ENCODE measurements around the gene CPEB3.
"Not testable (repeated sequence)": the region's sequence is repeated elsewhere in the genome, so short reads cannot be mapped to it uniquely, and the experiment has no call there.

The CPEB3 gene

DNA sequence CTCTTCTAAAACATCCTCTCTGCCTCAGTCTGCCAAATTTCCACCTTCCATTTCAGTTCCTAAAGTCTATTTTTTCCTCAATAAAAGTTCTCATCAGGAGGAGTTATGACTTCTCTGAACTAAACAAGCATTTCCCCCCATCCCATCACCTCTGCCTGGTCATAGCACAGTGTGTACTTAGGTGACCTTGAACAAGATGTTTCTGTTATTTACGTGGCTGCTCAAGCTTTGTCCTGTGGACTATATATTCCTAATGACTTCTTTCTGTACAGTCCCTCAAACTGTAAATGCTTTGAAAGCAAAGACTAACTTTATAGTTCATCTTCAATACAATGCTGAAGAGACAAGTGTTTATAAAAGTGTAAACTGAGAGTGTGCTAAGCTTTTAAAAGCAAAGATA, 166.9 kb downstream of the CPEB3 start:
- peak overlapping the region; percentile 90; the same call in 1 of the 2 replicates for H3K27ac ChIP-seq
- TF ChIP-seq ZFX (IDR thresholded peaks at IDR 0.05) = no peak
- TF ChIP-seq, protein P1, sequence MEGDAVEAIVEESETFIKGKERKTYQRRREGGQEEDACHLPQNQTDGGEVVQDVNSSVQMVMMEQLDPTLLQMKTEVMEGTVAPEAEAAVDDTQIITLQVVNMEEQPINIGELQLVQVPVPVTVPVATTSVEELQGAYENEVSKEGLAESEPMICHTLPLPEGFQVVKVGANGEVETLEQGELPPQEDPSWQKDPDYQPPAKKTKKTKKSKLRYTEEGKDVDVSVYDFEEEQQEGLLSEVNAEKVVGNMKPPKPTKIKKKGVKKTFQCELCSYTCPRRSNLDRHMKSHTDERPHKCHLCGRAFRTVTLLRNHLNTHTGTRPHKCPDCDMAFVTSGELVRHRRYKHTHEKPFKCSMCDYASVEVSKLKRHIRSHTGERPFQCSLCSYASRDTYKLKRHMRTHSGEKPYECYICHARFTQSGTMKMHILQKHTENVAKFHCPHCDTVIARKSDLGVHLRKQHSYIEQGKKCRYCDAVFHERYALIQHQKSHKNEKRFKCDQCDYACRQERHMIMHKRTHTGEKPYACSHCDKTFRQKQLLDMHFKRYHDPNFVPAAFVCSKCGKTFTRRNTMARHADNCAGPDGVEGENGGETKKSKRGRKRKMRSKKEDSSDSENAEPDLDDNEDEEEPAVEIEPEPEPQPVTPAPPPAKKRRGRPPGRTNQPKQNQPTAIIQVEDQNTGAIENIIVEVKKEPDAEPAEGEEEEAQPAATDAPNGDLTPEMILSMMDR (conservative IDR thresholded peaks at IDR 0.05) = no peak

GRCh38 chr10:92122941-92123450, 167.9 kb downstream of the CPEB3 start:
- peak overlapping the region; percentile 90; the same call in 1 of the 2 replicates for H3K27ac ChIP-seq
- no peak for TF ChIP-seq ZFX (IDR thresholded peaks at IDR 0.05)
- TF ChIP-seq, protein P1 (conservative IDR thresholded peaks at IDR 0.05) = no peak

- TF ChIP-seq, protein P1 (conservative IDR thresholded peaks at IDR 0.05) = no peak
- TF ChIP-seq ZFX (IDR thresholded peaks at IDR 0.05) = no peak
- peak overlapping the region; percentile 90; the same call in 1 of the 2 replicates for H3K27ac ChIP-seq
Measured at GRCh38 chr10:92121686-92122492, 169.0 kb downstream of the CPEB3 start.

- no peak overlapping the region for H3K27ac ChIP-seq
- TF ChIP-seq ZFX (IDR thresholded peaks at IDR 0.05) = no peak
- TF ChIP-seq, protein P1 (conservative IDR thresholded peaks at IDR 0.05) = no peak
Measured at GRCh38 chr10:92119340-92119739, 171.5 kb downstream of the CPEB3 start.

DNA sequence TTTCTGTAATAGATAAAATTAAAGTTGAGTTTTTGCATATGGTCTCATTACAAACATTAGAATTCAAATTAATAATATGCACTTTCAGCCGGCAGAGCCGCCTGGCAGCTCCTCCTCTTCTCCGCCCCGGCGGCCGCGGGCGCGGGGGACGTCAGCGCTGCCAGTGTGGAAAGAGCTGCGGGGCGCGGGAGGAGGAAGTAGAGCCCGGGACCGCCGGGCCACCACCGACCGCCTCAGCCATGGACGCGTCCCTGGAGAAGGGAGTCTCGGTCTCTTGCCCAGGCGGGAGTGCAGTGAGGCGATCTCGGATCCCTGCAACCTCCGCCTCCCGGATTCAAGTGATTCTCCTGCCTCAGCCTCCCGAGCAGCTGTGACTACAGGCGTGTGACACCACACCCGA, 176.0 kb downstream of the CPEB3 start:
- not testable (repeated sequence) for H3K27ac ChIP-seq

DNA sequence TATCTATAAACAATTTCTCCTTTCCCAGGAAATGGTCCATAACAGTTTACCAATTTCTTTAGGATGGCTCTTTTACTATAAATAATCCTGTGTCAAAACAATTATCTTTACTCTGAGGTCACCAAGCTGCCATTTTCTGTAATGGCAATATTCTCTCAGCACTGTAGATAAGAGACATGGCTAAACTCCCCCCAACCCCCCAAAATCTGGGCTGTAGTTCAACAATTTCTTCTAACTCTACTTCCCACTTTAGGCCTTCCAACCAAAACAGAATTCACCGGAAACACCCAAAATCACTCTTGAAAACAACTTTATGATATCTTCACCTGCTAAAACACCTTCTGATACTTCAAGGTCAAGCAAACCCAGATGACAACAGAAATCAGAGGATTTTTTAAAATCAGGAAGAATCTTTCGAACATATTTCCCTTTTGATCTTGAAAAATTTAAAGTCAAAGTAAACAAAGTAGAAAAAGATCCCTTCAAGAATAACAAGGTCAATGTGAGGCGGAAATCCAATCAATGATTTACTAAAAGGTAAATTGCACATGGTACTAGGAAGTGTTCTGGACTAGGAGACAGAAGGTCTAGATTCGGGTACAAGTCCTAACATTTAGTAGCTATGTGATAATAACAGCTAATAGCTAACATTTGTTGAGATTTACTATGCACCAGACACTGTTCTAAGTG, 176.8 kb downstream of the CPEB3 start:
- no peak overlapping the region for H3K27ac ChIP-seq
- TF ChIP-seq ZFX (IDR thresholded peaks at IDR 0.05) = no peak
- TF ChIP-seq, protein P1 (conservative IDR thresholded peaks at IDR 0.05) = no peak

DNA sequence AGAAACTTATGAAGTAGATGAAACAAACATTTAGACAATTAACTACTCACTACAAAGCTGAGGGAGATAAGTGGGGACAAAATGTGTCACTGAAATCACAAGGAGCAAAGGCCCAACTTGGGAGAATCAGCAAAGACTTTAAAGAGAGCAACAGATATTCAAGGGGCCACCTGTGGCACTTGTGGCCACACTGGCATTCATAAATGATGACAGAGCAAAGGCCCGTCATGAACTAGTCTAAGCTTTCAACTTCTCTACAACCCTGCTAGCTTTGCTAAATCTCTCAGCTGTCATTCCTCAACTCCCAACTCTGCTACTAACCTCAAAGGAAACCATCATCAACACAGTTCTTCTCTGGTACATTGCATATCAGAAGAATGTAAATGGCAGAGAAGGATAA, 178.4 kb downstream of the CPEB3 start:
- no peak for TF ChIP-seq ZFX (IDR thresholded peaks at IDR 0.05)
- TF ChIP-seq, protein P1 (conservative IDR thresholded peaks at IDR 0.05) = no peak
- H3K27ac ChIP-seq = no peak overlapping the region
